Body of pancreas (tissue), 4 donors: ENCODE measurements around the gene EMD. TPM values are rescaled to one million over a fixed set of nuclear protein-coding genes. Genes with fewer than 3 reads are reported as not detected.

Experiments used
- ATAC-seq: fragments of 150-250 bp; one replicate; pipeline ENCODE4 v1.9.1; 2016
- DNase-seq, 4 donors: peaks; one replicate each; pipeline ENCODE4 v3.0.0-alpha.2; 2019
- H3K27ac ChIP-seq, 4 donors: fragments of 200-600 bp; sonication (generic); 1 replicate in 3 of 4; 2 replicates in 1 of 4; pipeline versions ENCODE4 v1.5.1 to v1.6.1; 2016 to 2019; ENCODE audit warnings: mild to moderate bottlenecking in 1 of 4, mixed read lengths in 1 of 4, moderate library complexity in 1 of 4
- H3K27me3 ChIP-seq, 2 donors: fragments of 200-600 bp; sonication (generic); one replicate each; pipeline ENCODE4 v1.6.0; 2016; ENCODE audit warnings: mild to moderate bottlenecking in 1 of 2
- H3K36me3 ChIP-seq, 2 donors: fragments of 200-600 bp; sonication (generic); replicated peaks in 1 of 2; 2 replicates each; pipeline ENCODE4 v1.5.1; 2016; ENCODE audit warnings: low read depth in 2 of 2; ENCODE audit not compliant: insufficient read depth in 1 of 2
- H3K4me1 ChIP-seq: fragments of 200-600 bp; sonication (generic); one replicate; pipeline ENCODE4 v1.6.0; 2016
- H3K4me3 ChIP-seq, 2 donors: fragments of 200-600 bp; sonication (generic); 1 replicate in 1 of 2; 2 replicates in 1 of 2; pipeline ENCODE4 v1.5.1; 2016 to 2019
- H3K9me3 ChIP-seq, 3 donors: fragments of 200-600 bp; sonication (generic); 1 replicate in 2 of 3; 2 replicates in 1 of 3; pipeline ENCODE4 v1.5.1; 2016
- POLR2A ChIP-seq, 3 donors: fragments of 450-650 bp; IDR thresholded peaks; one replicate each; pipeline ENCODE4 v1.6.1; 2016; ENCODE audit warnings: antibody characterized with exemption in 3 of 3, mild to moderate bottlenecking in 2 of 3
- WGBS, 2 donors: methylation state at CpG; one replicate each; pipeline ENCODE4 v1.1.5; 2017; 5-methylcytosine and 5-hydroxymethylcytosine counted together
- intact Hi-C: fragments of 100-400 bp; cut with DNase I; formaldehyde crosslinking; loops from one replicate; pipeline ENCODE4 v1.15.1; 2023
- total RNA-seq, 2 donors: library from RNA; depleted of rRNA; stranded (reverse); fragments of >200 nt; gene quantifications; one replicate each; pipeline ENCODE4 v1.1.0, GENCODE V29; 2016
- TF ChIP-seq, protein P1 (sequence below), 7 experiments: fragments of 450-650 bp in 4 of 7; fragments of 200-600 bp in 3 of 7; sonication (generic) in 3 of 7; IDR thresholded peaks; one replicate each; pipeline ENCODE4 v1.5.1; 2016 to 2019; ENCODE audit warnings: antibody characterized with exemption in 7 of 7

The EMD gene
- total RNA-seq, 2 donors from 2014 or later: 23.6 to 28.3 TPM

DNA sequence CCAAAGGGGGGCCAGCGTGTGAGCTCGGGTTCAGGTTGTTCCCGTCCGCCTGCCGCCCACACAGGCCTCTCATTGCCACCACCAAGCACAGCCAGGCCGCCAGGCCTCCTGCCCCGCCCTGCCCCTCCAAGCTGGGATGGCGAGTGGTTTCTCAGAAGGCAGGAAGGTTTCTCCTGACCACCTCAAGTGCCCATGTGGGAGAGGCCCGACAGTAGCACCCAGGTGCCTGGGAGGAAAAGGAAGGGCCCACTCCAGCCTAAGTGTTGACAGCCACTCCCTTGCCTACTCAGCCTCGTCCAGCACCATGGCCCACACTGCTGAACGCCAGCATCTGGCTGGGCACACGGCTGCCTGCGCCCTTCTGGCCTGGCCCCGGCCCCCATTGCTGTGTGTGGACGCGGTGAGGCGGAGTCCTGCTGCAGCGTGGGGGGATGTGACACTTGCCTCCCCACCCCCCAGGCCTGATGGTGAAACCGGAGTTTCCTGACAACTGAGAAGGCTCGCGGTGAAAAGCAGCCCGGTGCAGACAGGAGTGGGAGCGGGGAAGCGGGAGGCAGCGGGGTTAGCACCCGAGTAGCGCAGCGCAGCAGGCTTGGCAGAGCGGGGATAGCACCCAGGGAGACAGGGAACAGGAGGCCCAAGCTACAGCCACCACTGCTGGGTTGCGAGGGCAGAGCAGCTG, 23.9 kb upstream of the EMD start:
- DNase-seq (no peak), ATAC-seq (no peak)
- H3K36me3 ChIP-seq: peaks cover 0 to 2% of the 10 kb centered on the region in 2 donors

DNA sequence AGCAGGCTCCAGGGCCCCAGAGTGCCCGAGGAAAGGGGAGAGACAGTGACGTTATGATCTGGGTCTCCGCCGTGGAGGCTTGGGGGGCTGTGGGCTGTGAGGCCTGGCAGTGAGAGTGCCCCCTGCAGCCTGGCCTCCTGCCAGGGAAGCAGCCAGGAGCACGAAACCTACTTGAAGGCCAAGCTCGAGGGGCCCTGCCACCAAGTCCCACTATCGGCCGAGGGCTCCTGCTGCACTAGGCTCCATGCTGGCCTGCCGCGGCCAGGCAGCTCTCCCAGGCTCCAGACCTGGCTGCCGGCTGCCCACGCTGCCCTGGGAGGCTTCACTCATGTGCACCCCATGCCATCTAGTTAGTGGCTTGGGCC, 23.3 kb upstream of the EMD start:
- WGBS, 2 donors: 95% methylated on average over 6 of the region's 12 CpGs; no CpG with 5 or more reads in 1 of the 2 donors
- TF ChIP-seq, protein P1, sequence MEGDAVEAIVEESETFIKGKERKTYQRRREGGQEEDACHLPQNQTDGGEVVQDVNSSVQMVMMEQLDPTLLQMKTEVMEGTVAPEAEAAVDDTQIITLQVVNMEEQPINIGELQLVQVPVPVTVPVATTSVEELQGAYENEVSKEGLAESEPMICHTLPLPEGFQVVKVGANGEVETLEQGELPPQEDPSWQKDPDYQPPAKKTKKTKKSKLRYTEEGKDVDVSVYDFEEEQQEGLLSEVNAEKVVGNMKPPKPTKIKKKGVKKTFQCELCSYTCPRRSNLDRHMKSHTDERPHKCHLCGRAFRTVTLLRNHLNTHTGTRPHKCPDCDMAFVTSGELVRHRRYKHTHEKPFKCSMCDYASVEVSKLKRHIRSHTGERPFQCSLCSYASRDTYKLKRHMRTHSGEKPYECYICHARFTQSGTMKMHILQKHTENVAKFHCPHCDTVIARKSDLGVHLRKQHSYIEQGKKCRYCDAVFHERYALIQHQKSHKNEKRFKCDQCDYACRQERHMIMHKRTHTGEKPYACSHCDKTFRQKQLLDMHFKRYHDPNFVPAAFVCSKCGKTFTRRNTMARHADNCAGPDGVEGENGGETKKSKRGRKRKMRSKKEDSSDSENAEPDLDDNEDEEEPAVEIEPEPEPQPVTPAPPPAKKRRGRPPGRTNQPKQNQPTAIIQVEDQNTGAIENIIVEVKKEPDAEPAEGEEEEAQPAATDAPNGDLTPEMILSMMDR (IDR thresholded peaks at IDR 0.05): no peak
- TF ChIP-seq POLR2A (IDR thresholded peaks at IDR 0.05): no peak
- intact Hi-C loops: no loop called here
- H3K27me3 ChIP-seq: no peaks in the 10 kb centered on the region
- no peaks in the 10 kb centered on the region for H3K4me1 ChIP-seq
- DNase-seq: no peak
- no peak overlapping the region for H3K27ac ChIP-seq
- no peaks in the 10 kb centered on the region for H3K9me3 ChIP-seq
- peaks cover 0 to 2% of the 10 kb centered on the region in 2 donors for H3K36me3 ChIP-seq
- ATAC-seq: no peak
- H3K4me3 ChIP-seq: no peak overlapping the region

More for the DNA sequence above, 23.9 kb upstream of the EMD start:
- H3K9me3 ChIP-seq: no peaks in the 10 kb centered on the region
- no peak overlapping the region for H3K27ac ChIP-seq
- intact Hi-C loops: no loop called here
- TF ChIP-seq, protein P1 (IDR thresholded peaks at IDR 0.05): no peak
- TF ChIP-seq POLR2A (IDR thresholded peaks at IDR 0.05): no peak
- H3K27me3 ChIP-seq: no peaks in the 10 kb centered on the region
- no peaks in the 10 kb centered on the region for H3K4me1 ChIP-seq
- H3K4me3 ChIP-seq: no peak overlapping the region
- WGBS, 2 donors: 82% methylated on average over 6 of the region's 30 CpGs; no CpG with 5 or more reads in 1 of the 2 donors

DNA sequence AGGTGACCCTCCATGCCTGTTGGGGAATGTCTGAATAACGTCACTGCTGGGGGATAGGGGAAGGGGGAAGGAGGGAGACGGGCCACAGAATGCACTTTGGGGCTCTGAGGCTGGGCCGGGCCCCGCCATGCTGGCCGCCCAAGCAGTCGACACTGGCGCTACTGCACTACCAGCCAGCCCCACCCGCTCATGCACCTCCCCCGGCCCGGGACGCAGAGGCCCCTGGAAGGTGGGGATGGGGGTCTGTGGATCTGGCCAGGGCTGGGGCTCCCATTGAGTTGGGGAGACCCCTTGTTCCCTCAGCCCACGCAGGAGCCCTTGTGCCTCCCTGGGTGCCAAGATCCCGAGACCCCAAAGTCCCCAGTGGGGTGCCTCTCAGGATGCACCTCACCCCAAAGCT, 22.5 kb upstream of the EMD start:
- TF ChIP-seq, protein P1 (IDR thresholded peaks at IDR 0.05): no peak
- no peak for TF ChIP-seq POLR2A (IDR thresholded peaks at IDR 0.05)
- Histone ChIP-seq H3K4me1 (no peaks in the 10 kb centered on the region), H3K4me3 (no peak overlapping the region), H3K27me3 (no peaks in the 10 kb centered on the region), H3K36me3 (peaks cover 0 to 2% of the 10 kb centered on the region in 2 donors), H3K27ac (no peak overlapping the region), H3K9me3 (no peaks in the 10 kb centered on the region)
- intact Hi-C loops: no loop called here
- no peak for ATAC-seq
- WGBS, 2 donors: 79% methylated on average over 5 of the region's 13 CpGs; no CpG with 5 or more reads in 1 of the 2 donors
- DNase-seq: no peak

DNA sequence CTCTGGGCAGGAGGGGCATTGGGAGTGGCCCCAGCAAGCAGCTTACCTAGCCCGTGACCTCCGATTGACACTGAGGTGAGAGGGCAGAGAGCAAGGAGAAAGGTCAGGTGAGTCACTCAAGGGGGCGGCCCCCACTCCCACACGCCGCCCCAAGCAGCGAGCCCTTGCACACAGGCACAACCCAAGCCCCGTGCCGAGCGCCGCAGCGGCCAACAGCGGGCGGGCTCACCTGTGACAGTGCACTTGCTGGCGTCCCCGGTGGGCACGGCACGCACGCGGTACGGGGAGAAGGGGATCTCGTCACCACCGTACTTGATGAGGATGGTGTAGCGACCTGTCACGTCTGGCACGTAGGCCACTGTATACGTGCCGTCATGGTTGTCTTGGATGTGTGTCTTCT, 21.9 kb upstream of the EMD start:
- no peak for DNase-seq
- no peak for ATAC-seq
- WGBS, 2 donors: 95% methylated on average over 16 of the region's 27 CpGs; no CpG with 5 or more reads in 1 of the 2 donors
- no peak overlapping the region for H3K27ac ChIP-seq
- intact Hi-C loops: no loop called here
- H3K4me1 ChIP-seq: no peaks in the 10 kb centered on the region
- TF ChIP-seq POLR2A (IDR thresholded peaks at IDR 0.05): no peak
- TF ChIP-seq, protein P1 (IDR thresholded peaks at IDR 0.05): no peak
- H3K36me3 ChIP-seq: peaks cover 0 to 2% of the 10 kb centered on the region in 2 donors
- H3K4me3 ChIP-seq: no peak overlapping the region
- H3K27me3 ChIP-seq: no peaks in the 10 kb centered on the region
- no peaks in the 10 kb centered on the region for H3K9me3 ChIP-seq

DNA sequence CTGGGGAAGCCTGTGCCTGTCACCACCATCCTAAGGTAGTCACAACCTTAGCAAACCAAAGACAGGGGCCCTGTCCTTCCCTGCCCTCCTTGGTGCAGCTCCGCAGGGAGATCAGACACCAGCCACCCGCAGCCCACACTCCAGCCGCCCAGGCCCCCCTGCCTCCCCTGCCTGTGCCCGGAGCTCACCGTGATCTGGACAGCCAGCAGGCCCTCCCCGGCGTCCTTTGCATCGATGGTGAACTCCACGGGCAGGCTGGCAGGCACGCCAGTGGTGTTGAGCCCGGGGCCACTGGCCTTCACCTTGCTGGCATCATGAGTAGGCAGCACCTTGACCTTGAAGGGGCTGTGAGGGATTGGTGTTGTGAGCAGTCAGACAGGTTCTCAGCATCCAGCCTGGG, 21.1 kb upstream of the EMD start:
- no peak overlapping the region for H3K27ac ChIP-seq

More for the DNA sequence above, 21.1 kb upstream of the EMD start:
- no peaks in the 10 kb centered on the region for H3K27me3 ChIP-seq
- TF ChIP-seq POLR2A (IDR thresholded peaks at IDR 0.05): no peak
- TF ChIP-seq, protein P1 (IDR thresholded peaks at IDR 0.05): no peak
- H3K4me3 ChIP-seq: no peak overlapping the region
- no peak for ATAC-seq
- H3K4me1 ChIP-seq: no peaks in the 10 kb centered on the region
- H3K9me3 ChIP-seq: no peaks in the 10 kb centered on the region
- peaks cover 0 to 2% of the 10 kb centered on the region in 2 donors for H3K36me3 ChIP-seq
- WGBS, 2 donors: 84% methylated on average over 11 of the region's 11 CpGs; no CpG with 5 or more reads in 1 of the 2 donors
- no peak for DNase-seq
- intact Hi-C loops: no loop called here
